ENCODE data around the gene SLMAP. TPM values are rescaled to one million over a fixed set of nuclear protein-coding genes. Genes with fewer than 3 reads are reported as not detected.

SLMAP gene
- total RNA-seq, 1 donor from 2014 or later = 58.1 TPM

- no peaks in the 10 kb centered on the region for H3K9me3 Mint-ChIP-seq
- H3K4me1 Mint-ChIP-seq = peaks cover 2% of the 10 kb centered on the region
- no peak for DNase-seq
- no peaks in the 10 kb centered on the region for H3K36me3 Mint-ChIP-seq (ENCODE audit: low read depth)
- no peak overlapping the region for H3K27ac Mint-ChIP-seq
- no peak overlapping the region for H3K4me3 Mint-ChIP-seq
- no peaks in the 10 kb centered on the region for H3K27me3 Mint-ChIP-seq
- intact Hi-C loops (cut with micrococcal nuclease) = no loop called here
These were observed 217.8 kb downstream of the SLMAP start for GRCh38 chr3:57973715-57974477.

- DNase-seq = no peak
- Mint-ChIP-seq H3K4me3 (no peak overlapping the region), H3K9me3 (no peaks in the 10 kb centered on the region), H3K27me3 (no peaks in the 10 kb centered on the region), H3K36me3 (ENCODE audit: low read depth) (no peaks in the 10 kb centered on the region), H3K27ac (no peak overlapping the region), H3K4me1 (peaks cover 2% of the 10 kb centered on the region)
- intact Hi-C loops (cut with micrococcal nuclease) = no loop called here
These were observed 218.8 kb downstream of the SLMAP start for GRCh38 chr3:57974796-57975388.

- H3K4me3 Mint-ChIP-seq = no peak overlapping the region
- intact Hi-C loops (cut with micrococcal nuclease) = no loop called here
- DNase-seq = no peak
- H3K36me3 Mint-ChIP-seq (ENCODE audit: low read depth) = peaks cover under 1% of the 10 kb centered on the region
- H3K27ac Mint-ChIP-seq = no peak overlapping the region
- H3K27me3 Mint-ChIP-seq = no peaks in the 10 kb centered on the region
- H3K4me1 Mint-ChIP-seq = peaks cover 6% of the 10 kb centered on the region
- no peaks in the 10 kb centered on the region for H3K9me3 Mint-ChIP-seq
These were observed 221.7 kb downstream of the SLMAP start for GRCh38 chr3:57977818-57978235.

- Mint-ChIP-seq H3K9me3 (no peaks in the 10 kb centered on the region), H3K4me1 (peaks cover 8% of the 10 kb centered on the region), H3K27ac (no peak overlapping the region), H3K27me3 (no peaks in the 10 kb centered on the region), H3K4me3 (no peak overlapping the region), H3K36me3 (ENCODE audit: low read depth) (peaks cover 2% of the 10 kb centered on the region)
- intact Hi-C loops (cut with micrococcal nuclease) = no loop called here
- no peak for DNase-seq
These were observed 222.2 kb downstream of the SLMAP start for GRCh38 chr3:57978316-57978715.

Other genes starting within 250 kb of the SLMAP start
- not detected in 2 replicates for gene DNAH12, start 212.0 kb upstream of the SLMAP start, total RNA-seq
- 34.4 TPM in 2 replicates for gene PDE12, start 200.0 kb upstream of the SLMAP start, total RNA-seq
- gene ARF4, start 159.0 kb upstream of the SLMAP start, total RNA-seq = 84.4 and 91.4 TPM in 2 replicates
- 20.8 and 25.2 TPM in 2 replicates for gene DENND6A, start 63.2 kb upstream of the SLMAP start, total RNA-seq